H1 (cell line): Measurements from ENCODE around the gene MRPS35. TPM values are rescaled to one million over a fixed set of nuclear protein-coding genes. Genes with fewer than 3 reads are reported as not detected.

Experiments used
- CBX8 ChIP-seq: fragments of 300-800, 300-1000 bp; sonication (generic); IDR thresholded peaks from 2 replicates; pipeline ENCODE4 v1.7.1; 2016; ENCODE audit warnings: low read depth, low read length, borderline replicate concordance
- GTF2F1 ChIP-seq: IDR thresholded peaks from 2 replicates; pipeline ENCODE4 v1.6.1; 2012; ENCODE audit warnings: low read depth, low read length, improper control_type of control experiment, borderline replicate concordance
- PHF8 ChIP-seq: fragments of 200-600 bp; sonication (generic); conservative IDR thresholded peaks from 2 replicates; pipeline ENCODE4 v1.7.1; 2012; ENCODE audit warnings: low read depth, mild to moderate bottlenecking, inconsistent platforms, low read length, moderate library complexity
- POLR2A ChIP-seq, 2 experiments: IDR thresholded peaks; 1 replicate in 1 of 2; 2 replicates in 1 of 2; pipeline ENCODE4 v1.6.1; 2011; ENCODE audit warnings: low read depth in 2 of 2, low read length in 2 of 2, mild to moderate bottlenecking in 2 of 2; ENCODE audit errors: control extremely low read depth in 1 of 2
- RBBP5 ChIP-seq: IDR thresholded peaks from 2 replicates; pipeline ENCODE4 v1.7.1; 2012; ENCODE audit warnings: low read depth, mild to moderate bottlenecking, inconsistent platforms, low read length, moderate library complexity, borderline replicate concordance
- SAP30 ChIP-seq: fragments of 300-600 bp; sonication (generic); IDR thresholded peaks from 2 replicates; pipeline ENCODE4 v1.7.1; 2012; ENCODE audit warnings: low read length, moderate library complexity, mild to moderate bottlenecking, inconsistent platforms; ENCODE audit not compliant: insufficient read depth, insufficient replicate concordance
- SIX5 ChIP-seq: IDR thresholded peaks from 2 replicates; pipeline ENCODE4 v1.6.1; 2011; ENCODE audit warnings: mild to moderate bottlenecking, low read depth, low read length
- polyA plus RNA-seq, 7 experiments: library from polyadenylated mRNA; depleted of rRNA in 3 of 7; stranded (reverse) in 5 of 7; unstranded in 2 of 7; fragments of >200 nt in 5 of 7; fragments of 200-250 nt in 2 of 7; gene quantifications; 1 replicate in 5 of 7; 2 replicates in 1 of 7; 4 replicates in 1 of 7; pipeline versions ENCODE4 v1.2.1 to v1.2.3, GENCODE V29; 2011 to 2013; ENCODE audit warnings: missing spikeins in 2 of 7, mixed read lengths in 2 of 7
- total RNA-seq: library from RNA; stranded (reverse); fragmentation: NEBNext Ultra II Directional; extraction: Animal tissue kit (Norgen Biotek cat#: 25700); gene quantifications from 2 replicates; pipeline ENCODE4 v1.2.1, GENCODE V29; 2021
- TF ChIP-seq, protein P1 (sequence below): fragments of 300-600 bp; sonication (generic); IDR thresholded peaks from 2 replicates; pipeline ENCODE4 v1.7.1; 2012; ENCODE audit warnings: low read length, moderate library complexity, mild to moderate bottlenecking, inconsistent platforms; ENCODE audit not compliant: insufficient replicate concordance

Gene MRPS35
- total and polyA plus RNA-seq, 2 of the 8 experiments (the other 6 are each of a cell fraction or from before 2014, with no cell fraction given) = 26.8 to 47.9 TPM

DNA sequence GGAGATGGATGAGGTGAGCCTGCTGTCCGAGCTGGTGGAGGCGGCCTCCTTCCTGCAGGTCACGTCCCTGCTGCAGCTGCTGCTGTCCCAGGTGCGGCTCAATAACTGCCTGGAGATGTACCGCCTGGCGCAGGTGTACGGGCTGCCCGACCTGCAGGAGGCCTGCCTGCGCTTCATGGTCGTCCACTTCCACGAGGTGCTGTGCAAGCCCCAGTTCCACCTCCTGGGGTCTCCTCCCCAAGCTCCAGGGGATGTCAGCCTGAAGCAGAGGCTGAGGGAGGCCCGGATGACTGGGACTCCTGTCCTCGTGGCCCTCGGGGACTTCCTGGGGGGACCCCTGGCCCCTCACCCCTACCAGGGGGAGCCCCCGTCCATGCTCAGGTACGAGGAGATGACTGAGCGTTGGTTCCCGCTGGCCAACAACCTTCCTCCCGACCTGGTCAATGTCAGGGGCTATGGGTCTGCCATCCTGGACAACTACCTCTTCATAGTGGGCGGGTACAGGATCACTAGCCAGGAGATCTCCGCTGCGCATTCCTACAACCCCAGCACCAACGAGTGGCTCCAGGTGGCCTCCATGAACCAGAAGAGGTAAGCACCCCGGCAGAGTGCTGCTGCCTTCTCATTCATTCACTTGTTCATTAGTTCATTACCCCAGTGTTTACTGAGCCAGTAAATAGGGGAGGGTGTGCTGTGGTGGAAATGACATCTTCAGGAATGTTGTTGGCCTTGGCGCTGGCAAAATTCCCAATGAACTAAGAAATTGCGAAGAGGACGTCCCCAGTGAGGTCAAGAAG, 70.2 kb downstream of the MRPS35 start (continued):
- no peak for TF ChIP-seq SAP30
- no peak for TF ChIP-seq PHF8
- TF ChIP-seq POLR2A (IDR thresholded peaks at IDR 0.05; ENCODE audit: control extremely low read depth in 1 of 2, low read depth in 2 of 2, low read length in 2 of 2) = peak; percentile 25 to 84; a peak in 2 of 3 replicates
- TF ChIP-seq RBBP5 = no peak; the same call in 1 of the 2 replicates
- no peak for TF ChIP-seq SIX5
- TF ChIP-seq, protein P1, sequence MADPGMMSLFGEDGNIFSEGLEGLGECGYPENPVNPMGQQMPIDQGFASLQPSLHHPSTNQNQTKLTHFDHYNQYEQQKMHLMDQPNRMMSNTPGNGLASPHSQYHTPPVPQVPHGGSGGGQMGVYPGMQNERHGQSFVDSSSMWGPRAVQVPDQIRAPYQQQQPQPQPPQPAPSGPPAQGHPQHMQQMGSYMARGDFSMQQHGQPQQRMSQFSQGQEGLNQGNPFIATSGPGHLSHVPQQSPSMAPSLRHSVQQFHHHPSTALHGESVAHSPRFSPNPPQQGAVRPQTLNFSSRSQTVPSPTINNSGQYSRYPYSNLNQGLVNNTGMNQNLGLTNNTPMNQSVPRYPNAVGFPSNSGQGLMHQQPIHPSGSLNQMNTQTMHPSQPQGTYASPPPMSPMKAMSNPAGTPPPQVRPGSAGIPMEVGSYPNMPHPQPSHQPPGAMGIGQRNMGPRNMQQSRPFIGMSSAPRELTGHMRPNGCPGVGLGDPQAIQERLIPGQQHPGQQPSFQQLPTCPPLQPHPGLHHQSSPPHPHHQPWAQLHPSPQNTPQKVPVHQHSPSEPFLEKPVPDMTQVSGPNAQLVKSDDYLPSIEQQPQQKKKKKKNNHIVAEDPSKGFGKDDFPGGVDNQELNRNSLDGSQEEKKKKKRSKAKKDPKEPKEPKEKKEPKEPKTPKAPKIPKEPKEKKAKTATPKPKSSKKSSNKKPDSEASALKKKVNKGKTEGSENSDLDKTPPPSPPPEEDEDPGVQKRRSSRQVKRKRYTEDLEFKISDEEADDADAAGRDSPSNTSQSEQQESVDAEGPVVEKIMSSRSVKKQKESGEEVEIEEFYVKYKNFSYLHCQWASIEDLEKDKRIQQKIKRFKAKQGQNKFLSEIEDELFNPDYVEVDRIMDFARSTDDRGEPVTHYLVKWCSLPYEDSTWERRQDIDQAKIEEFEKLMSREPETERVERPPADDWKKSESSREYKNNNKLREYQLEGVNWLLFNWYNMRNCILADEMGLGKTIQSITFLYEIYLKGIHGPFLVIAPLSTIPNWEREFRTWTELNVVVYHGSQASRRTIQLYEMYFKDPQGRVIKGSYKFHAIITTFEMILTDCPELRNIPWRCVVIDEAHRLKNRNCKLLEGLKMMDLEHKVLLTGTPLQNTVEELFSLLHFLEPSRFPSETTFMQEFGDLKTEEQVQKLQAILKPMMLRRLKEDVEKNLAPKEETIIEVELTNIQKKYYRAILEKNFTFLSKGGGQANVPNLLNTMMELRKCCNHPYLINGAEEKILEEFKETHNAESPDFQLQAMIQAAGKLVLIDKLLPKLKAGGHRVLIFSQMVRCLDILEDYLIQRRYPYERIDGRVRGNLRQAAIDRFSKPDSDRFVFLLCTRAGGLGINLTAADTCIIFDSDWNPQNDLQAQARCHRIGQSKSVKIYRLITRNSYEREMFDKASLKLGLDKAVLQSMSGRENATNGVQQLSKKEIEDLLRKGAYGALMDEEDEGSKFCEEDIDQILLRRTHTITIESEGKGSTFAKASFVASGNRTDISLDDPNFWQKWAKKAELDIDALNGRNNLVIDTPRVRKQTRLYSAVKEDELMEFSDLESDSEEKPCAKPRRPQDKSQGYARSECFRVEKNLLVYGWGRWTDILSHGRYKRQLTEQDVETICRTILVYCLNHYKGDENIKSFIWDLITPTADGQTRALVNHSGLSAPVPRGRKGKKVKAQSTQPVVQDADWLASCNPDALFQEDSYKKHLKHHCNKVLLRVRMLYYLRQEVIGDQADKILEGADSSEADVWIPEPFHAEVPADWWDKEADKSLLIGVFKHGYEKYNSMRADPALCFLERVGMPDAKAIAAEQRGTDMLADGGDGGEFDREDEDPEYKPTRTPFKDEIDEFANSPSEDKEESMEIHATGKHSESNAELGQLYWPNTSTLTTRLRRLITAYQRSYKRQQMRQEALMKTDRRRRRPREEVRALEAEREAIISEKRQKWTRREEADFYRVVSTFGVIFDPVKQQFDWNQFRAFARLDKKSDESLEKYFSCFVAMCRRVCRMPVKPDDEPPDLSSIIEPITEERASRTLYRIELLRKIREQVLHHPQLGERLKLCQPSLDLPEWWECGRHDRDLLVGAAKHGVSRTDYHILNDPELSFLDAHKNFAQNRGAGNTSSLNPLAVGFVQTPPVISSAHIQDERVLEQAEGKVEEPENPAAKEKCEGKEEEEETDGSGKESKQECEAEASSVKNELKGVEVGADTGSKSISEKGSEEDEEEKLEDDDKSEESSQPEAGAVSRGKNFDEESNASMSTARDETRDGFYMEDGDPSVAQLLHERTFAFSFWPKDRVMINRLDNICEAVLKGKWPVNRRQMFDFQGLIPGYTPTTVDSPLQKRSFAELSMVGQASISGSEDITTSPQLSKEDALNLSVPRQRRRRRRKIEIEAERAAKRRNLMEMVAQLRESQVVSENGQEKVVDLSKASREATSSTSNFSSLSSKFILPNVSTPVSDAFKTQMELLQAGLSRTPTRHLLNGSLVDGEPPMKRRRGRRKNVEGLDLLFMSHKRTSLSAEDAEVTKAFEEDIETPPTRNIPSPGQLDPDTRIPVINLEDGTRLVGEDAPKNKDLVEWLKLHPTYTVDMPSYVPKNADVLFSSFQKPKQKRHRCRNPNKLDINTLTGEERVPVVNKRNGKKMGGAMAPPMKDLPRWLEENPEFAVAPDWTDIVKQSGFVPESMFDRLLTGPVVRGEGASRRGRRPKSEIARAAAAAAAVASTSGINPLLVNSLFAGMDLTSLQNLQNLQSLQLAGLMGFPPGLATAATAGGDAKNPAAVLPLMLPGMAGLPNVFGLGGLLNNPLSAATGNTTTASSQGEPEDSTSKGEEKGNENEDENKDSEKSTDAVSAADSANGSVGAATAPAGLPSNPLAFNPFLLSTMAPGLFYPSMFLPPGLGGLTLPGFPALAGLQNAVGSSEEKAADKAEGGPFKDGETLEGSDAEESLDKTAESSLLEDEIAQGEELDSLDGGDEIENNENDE = no peak
- no peak for TF ChIP-seq CBX8
- no peak for TF ChIP-seq GTF2F1
- TF ChIP-seq, all 59 proteins: peak for 5
